Heart left ventricle (tissue), 13 donors: ENCODE data around the gene C18orf54.

ENCODE experiments used
- CTCF ChIP-seq, 12 donors: fragments of 200-600 bp; sonication (generic) in 4 of 12; IDR thresholded peaks; one replicate each; pipeline versions ENCODE4 v1.5.0 to v1.8.0; 2018 to 2022; ENCODE audit warnings: antibody characterized with exemption in 12 of 12, mild to moderate bottlenecking in 5 of 12
- POLR2A ChIP-seq, 2 donors: fragments of 450-650 bp; IDR thresholded peaks; one replicate each; pipeline ENCODE4 v1.6.1; 2017; ENCODE audit warnings: antibody characterized with exemption in 2 of 2, mild to moderate bottlenecking in 2 of 2, moderate library complexity in 2 of 2
- donor health status: ischemic (EF 13 %, LVEDD 7.1; RV severe dilation, severe dysfunction).
- donor health status: DM: no; HTN: yes; CAD: no.
- donor health status: DM: no; HTN: no; CAD: no.
- donor health status: ischemic (EF 25% LVEDD 6.9; RV normal size, moderate dysfunction).
- donor health status: ischemic (EF 25% LVEDD 5.7; RV mildly dilated, moderate dysfunction).
- donor health status: ischemic (EF 35%, LVEDD 5.7; RV mildly dilated, moderate dysfunction).
- donor health status: nonischemic (EF 11% LVEDD 7.7; RV severe dilation, severe dysfunction).
- donor health status: DM: yes; HTN: yes; CAD: no.
- donor health status: PGD.
- donor health status: ischemic (EF 29% LVEDD 5.4; RV normal size, mild dysfunction).
- donor health status: nonischemic (EF 23%, LVEDD 6.1; RV moderate dilation, normal function).

- no peak for TF ChIP-seq POLR2A (IDR thresholded peaks at IDR 0.05)
- no peak for TF ChIP-seq CTCF (IDR thresholded peaks at IDR 0.05)
These were observed 25.1 kb downstream of the C18orf54 start for GRCh38 chr18:54382733-54383252.
